ENCODE results near the gene SLC35D2.

SLC35D2 gene

DNA sequence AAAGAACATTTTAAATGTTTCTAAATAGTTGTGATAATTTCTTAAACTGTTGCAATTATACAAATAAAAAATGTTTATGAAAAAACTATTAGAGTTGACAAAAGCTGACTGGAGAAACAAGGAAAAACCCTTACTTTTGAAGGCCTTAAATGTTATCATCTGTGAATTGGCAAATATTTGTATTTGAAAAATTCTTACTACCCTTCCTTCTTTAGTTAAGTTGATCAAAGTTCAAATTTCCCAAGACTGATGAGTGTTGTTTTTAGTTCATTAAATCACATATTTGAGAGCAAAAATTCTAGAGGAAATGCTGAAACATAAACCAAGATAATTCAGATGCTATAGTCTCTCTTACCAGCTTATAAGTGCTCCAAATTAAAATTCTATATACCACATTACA is 2.6 kb upstream of the SLC35D2 start:
- no peak overlapping the region for H3K4me3 ChIP-seq (ENCODE audit: low read depth, low read length)
- H3K4me2 ChIP-seq (ENCODE audit: low read length) = no peak overlapping the region
- no peaks in the 10 kb centered on the region for H3K79me2 ChIP-seq
- H3K9me3 ChIP-seq (ENCODE audit: control insufficient read depth, low read length) = no peaks in the 10 kb centered on the region
- no peak overlapping the region for H2AFZ ChIP-seq
- H3K36me3 ChIP-seq (ENCODE audit: control insufficient read depth, insufficient read depth, low read length) = no peaks in the 10 kb centered on the region
- H3K4me1 ChIP-seq = peaks cover 3% of the 10 kb centered on the region
- no peak overlapping the region for H3K9ac ChIP-seq
- TF ChIP-seq, protein P1, sequence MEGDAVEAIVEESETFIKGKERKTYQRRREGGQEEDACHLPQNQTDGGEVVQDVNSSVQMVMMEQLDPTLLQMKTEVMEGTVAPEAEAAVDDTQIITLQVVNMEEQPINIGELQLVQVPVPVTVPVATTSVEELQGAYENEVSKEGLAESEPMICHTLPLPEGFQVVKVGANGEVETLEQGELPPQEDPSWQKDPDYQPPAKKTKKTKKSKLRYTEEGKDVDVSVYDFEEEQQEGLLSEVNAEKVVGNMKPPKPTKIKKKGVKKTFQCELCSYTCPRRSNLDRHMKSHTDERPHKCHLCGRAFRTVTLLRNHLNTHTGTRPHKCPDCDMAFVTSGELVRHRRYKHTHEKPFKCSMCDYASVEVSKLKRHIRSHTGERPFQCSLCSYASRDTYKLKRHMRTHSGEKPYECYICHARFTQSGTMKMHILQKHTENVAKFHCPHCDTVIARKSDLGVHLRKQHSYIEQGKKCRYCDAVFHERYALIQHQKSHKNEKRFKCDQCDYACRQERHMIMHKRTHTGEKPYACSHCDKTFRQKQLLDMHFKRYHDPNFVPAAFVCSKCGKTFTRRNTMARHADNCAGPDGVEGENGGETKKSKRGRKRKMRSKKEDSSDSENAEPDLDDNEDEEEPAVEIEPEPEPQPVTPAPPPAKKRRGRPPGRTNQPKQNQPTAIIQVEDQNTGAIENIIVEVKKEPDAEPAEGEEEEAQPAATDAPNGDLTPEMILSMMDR (IDR thresholded peaks at IDR 0.05) = no peak
- no peaks in the 10 kb centered on the region for H3K27me3 ChIP-seq (ENCODE audit: control insufficient read depth, insufficient read depth, low read length)
- H3K27ac ChIP-seq = no peak overlapping the region

DNA sequence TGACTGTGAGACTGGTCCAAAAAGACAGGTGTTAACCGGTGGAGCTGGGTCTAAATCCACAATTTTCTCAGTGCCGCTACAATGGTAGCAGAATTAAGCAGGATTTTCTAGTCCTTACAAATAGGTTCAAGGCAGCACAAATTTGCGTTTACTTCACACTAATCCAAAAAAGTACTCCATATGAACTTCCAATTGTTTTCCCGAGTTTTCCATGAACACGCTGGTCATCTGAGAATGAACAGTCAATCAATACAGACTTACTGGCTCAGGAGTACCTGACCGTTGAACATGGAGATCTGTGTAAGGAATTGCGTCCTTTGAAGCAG is 709 bp downstream of the SLC35D2 start:
- Histone ChIP-seq H3K9ac (no peak overlapping the region), H3K9me3 (ENCODE audit: control insufficient read depth, low read length) (no peaks in the 10 kb centered on the region), H2AFZ (peak overlapping the region; percentile 79), H3K27ac (peak overlapping the region; percentile 44), H3K4me1 (peaks cover 3% of the 10 kb centered on the region), H3K4me2 (ENCODE audit: low read length) (peak overlapping the region; percentile 75), H3K4me3 (ENCODE audit: low read depth, low read length) (peak overlapping the region; percentile 53), H3K27me3 (ENCODE audit: control insufficient read depth, insufficient read depth, low read length) (no peaks in the 10 kb centered on the region), H3K79me2 (no peaks in the 10 kb centered on the region), H3K36me3 (ENCODE audit: control insufficient read depth, insufficient read depth, low read length) (no peaks in the 10 kb centered on the region)
- TF ChIP-seq, protein P1 (IDR thresholded peaks at IDR 0.05) = no peak

DNA sequence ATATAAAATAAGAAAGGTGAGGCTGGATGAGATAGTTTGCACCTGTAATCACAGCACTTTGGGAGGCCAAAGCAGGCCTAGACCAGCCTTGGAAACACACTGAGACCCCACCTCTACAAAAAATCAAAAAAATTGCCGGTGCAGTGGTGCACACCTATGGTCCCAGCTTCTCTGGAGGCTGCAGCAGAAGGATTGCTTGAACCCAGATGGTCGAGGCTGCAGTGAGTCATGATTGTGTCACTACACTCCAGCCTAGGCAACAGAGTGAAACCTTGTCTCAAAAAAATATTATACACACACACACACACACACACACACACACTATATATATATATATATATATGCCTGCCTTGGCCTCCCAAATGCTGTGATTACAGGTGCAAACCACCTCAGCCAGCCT is 1.3 kb downstream of the SLC35D2 start:
- Histone ChIP-seq H3K27ac (no peak overlapping the region), H3K79me2 (no peaks in the 10 kb centered on the region), H2AFZ (no peak overlapping the region), H3K9me3 (ENCODE audit: control insufficient read depth, low read length) (no peaks in the 10 kb centered on the region), H3K9ac (no peak overlapping the region), H3K4me1 (peaks cover 3% of the 10 kb centered on the region), H3K27me3 (ENCODE audit: control insufficient read depth, insufficient read depth, low read length) (no peaks in the 10 kb centered on the region), H3K4me3 (ENCODE audit: low read depth, low read length) (no peak overlapping the region), H3K4me2 (ENCODE audit: low read length) (no peak overlapping the region), H3K36me3 (ENCODE audit: control insufficient read depth, insufficient read depth, low read length) (no peaks in the 10 kb centered on the region)
- TF ChIP-seq, protein P1 (IDR thresholded peaks at IDR 0.05) = no peak

DNA sequence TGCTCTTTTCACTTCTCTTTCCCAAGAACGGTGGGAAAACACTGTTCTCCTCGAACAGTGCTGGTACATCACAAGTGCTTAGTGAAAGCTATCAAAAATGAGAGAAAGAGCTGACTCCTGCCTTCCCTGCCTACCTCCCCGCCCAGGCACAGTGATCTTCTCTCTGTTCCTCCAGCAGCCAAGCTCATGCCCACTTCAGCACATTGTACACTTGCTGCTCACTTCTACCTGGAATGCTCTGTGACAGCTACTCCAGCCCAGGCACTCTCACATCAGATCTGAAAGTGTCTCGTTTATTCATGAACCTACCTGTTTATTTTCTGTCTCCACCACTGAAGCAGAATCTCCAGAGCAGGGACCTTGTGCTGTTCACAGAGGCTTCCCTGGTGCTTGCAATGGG is 1.8 kb downstream of the SLC35D2 start:
- Histone ChIP-seq H3K4me3 (ENCODE audit: low read depth, low read length) (no peak overlapping the region), H3K36me3 (ENCODE audit: control insufficient read depth, insufficient read depth, low read length) (no peaks in the 10 kb centered on the region), H3K27ac (no peak overlapping the region), H3K4me1 (peaks cover 3% of the 10 kb centered on the region), H3K27me3 (ENCODE audit: control insufficient read depth, insufficient read depth, low read length) (no peaks in the 10 kb centered on the region), H2AFZ (no peak overlapping the region), H3K9me3 (ENCODE audit: control insufficient read depth, low read length) (no peaks in the 10 kb centered on the region), H3K4me2 (ENCODE audit: low read length) (no peak overlapping the region), H3K9ac (no peak overlapping the region), H3K79me2 (no peaks in the 10 kb centered on the region)
- TF ChIP-seq, protein P1 (IDR thresholded peaks at IDR 0.05) = no peak

DNA sequence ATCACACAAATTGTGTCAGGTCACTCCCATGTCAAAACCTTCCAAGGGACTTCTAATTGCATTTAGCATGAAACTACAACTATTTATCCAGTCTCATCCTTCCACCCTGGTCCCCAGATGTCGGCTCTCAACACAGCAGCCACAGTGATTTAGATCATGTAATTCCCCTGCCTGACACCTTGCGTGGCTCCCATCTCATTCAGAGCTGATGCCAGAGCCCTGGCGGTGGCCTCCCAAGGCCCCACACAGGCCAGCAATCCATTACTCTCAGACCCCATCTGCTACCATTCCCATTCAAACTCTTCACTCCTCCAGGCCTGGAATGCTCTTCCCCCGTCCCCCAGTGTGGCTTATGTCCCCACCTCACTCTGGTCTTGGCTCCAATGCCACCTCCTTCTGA is 2.4 kb downstream of the SLC35D2 start:
- H3K9ac ChIP-seq = no peak overlapping the region
- no peaks in the 10 kb centered on the region for H3K9me3 ChIP-seq (ENCODE audit: control insufficient read depth, low read length)
- H2AFZ ChIP-seq = no peak overlapping the region
- no peak overlapping the region for H3K4me3 ChIP-seq (ENCODE audit: low read depth, low read length)
- no peaks in the 10 kb centered on the region for H3K79me2 ChIP-seq
- H3K36me3 ChIP-seq (ENCODE audit: control insufficient read depth, insufficient read depth, low read length) = no peaks in the 10 kb centered on the region
- TF ChIP-seq, protein P1 (IDR thresholded peaks at IDR 0.05) = no peak
- H3K27me3 ChIP-seq (ENCODE audit: control insufficient read depth, insufficient read depth, low read length) = no peaks in the 10 kb centered on the region
- peaks cover 3% of the 10 kb centered on the region for H3K4me1 ChIP-seq
- H3K27ac ChIP-seq = no peak overlapping the region
- H3K4me2 ChIP-seq (ENCODE audit: low read length) = no peak overlapping the region

Measured in parathyroid adenoma (tissue), 2 donors.